ENCODE data around the gene MUC5B. TPM values are rescaled to one million over a fixed set of nuclear protein-coding genes. Genes with fewer than 3 reads are reported as not detected.

The MUC5B gene
- total RNA-seq, 4 donors from 2014 or later: not detected

- intact Hi-C loops (cut with DNase I): no loop called here
- peaks cover 30 to 40% of the 10 kb centered on the region in 2 donors for H3K4me1 ChIP-seq
- TF ChIP-seq CTCF (IDR thresholded peaks at IDR 0.05) (no peak), POLR2A (IDR thresholded peaks at IDR 0.05) (no peak)
- no peak for DNase-seq
- peaks cover 7 to 12% of the 10 kb centered on the region in 2 donors for H3K36me3 ChIP-seq
- peak overlapping the region in 2 of 3 donors; percentile 23 to 55 for H3K27ac ChIP-seq
- H3K9me3 ChIP-seq: no peaks in the 10 kb centered on the region
- no peaks in the 10 kb centered on the region for H3K27me3 ChIP-seq
- H3K4me3 ChIP-seq (replicated peaks in 1 of 3): no peak overlapping the region
- 82 to 88% methylated on average over 24 to 26 of the region's 31 CpGs for WGBS, 2 donors
Measured at GRCh38 chr11:1297576-1298473, 75.0 kb downstream of the MUC5B start.

- WGBS, 2 donors: 49 to 58% methylated on average over 32 of the region's 32 CpGs
- TF ChIP-seq CTCF (IDR thresholded peaks at IDR 0.05) (no peak), POLR2A (IDR thresholded peaks at IDR 0.05) (peak in 1 of 2 donors; percentile 26)
- intact Hi-C loops (cut with DNase I): no loop called here
- DNase-seq: peak; percentile 94 to 95
- Histone ChIP-seq H3K27me3 (no peaks in the 10 kb centered on the region), H3K9me3 (no peaks in the 10 kb centered on the region), H3K4me3 (replicated peaks in 1 of 3) (no peak overlapping the region), H3K36me3 (peaks cover 0 to 4% of the 10 kb centered on the region in 2 donors), H3K27ac (peak overlapping the region; percentile 9 to 57 (median 42)), H3K4me1 (peaks cover 41 to 50% of the 10 kb centered on the region in 2 donors)
Measured at GRCh38 chr11:1298695-1299492, 76.0 kb downstream of the MUC5B start.

- no peaks in the 10 kb centered on the region for H3K27me3 ChIP-seq
- 63 to 73% methylated on average over 23 of the region's 23 CpGs for WGBS, 2 donors
- TF ChIP-seq CTCF (IDR thresholded peaks at IDR 0.05) (no peak), POLR2A (IDR thresholded peaks at IDR 0.05) (no peak)
- peak overlapping the region in 2 of 3 donors; percentile 42 to 57 for H3K27ac ChIP-seq
- H3K36me3 ChIP-seq: no peaks in the 10 kb centered on the region
- H3K9me3 ChIP-seq: no peaks in the 10 kb centered on the region
- H3K4me1 ChIP-seq: peaks cover 44 to 58% of the 10 kb centered on the region in 2 donors
- intact Hi-C loops (cut with DNase I): loop anchor here (5.0 kb wide), 1 partner anchor 37 kb away; no protein-coding TSS in a partner anchor
- H3K4me3 ChIP-seq (replicated peaks in 1 of 3): no peak overlapping the region
- DNase-seq: peak; percentile 30 to 39
Measured at GRCh38 chr11:1299621-1300020, 76.8 kb downstream of the MUC5B start.

GRCh38 chr11:1300121-1300520 is 77.3 kb downstream of the MUC5B start:
- H3K36me3 ChIP-seq: no peaks in the 10 kb centered on the region
- H3K27me3 ChIP-seq: no peaks in the 10 kb centered on the region
- WGBS, 2 donors: 69 to 73% methylated on average over 7 of the region's 7 CpGs
- H3K27ac ChIP-seq: no peak overlapping the region
- intact Hi-C loops (cut with DNase I): loop anchor here (5.0 kb wide), 1 partner anchor 38 kb away; no protein-coding TSS in a partner anchor
- peaks cover 44 to 61% of the 10 kb centered on the region in 2 donors for H3K4me1 ChIP-seq
- no peak for DNase-seq
- no peaks in the 10 kb centered on the region for H3K9me3 ChIP-seq
- TF ChIP-seq POLR2A (IDR thresholded peaks at IDR 0.05) (no peak), CTCF (IDR thresholded peaks at IDR 0.05) (no peak)
- no peak overlapping the region for H3K4me3 ChIP-seq (replicated peaks in 1 of 3)
